GM23338 (cell line): ENCODE data around the gene HHAT. TPM values are rescaled to one million over a fixed set of nuclear protein-coding genes. Genes with fewer than 3 reads are reported as not detected.

Source experiments
- ATAC-seq: fragments of 200-7000 bp; cut with Tn5 transposase; 3 replicates; pipeline ENCODE4 v1.9.1; 2020
- DNase-seq: peaks from one replicate; pipeline ENCODE4 v3.0.0-alpha.2; 2015; ENCODE audit warnings: low spot score
- H2AFZ ChIP-seq: fragments of 200-600 bp; sonication (generic); 2 replicates; pipeline ENCODE4 v1.8.0; 2016; ENCODE audit warnings: antibody characterized with exemption, mild to moderate bottlenecking, moderate library complexity
- H3F3A ChIP-seq: fragments of 200-600 bp; sonication (generic); replicated peaks from 2 replicates; pipeline ENCODE4 v1.8.0; 2017; ENCODE audit warnings: antibody characterized with exemption, mixed run types, low read depth
- H3K27ac ChIP-seq: fragments of 200-600 bp; sonication (generic); 2 replicates; pipeline ENCODE4 v1.6.1; 2016; ENCODE audit warnings: low read depth
- H3K27me3 ChIP-seq: fragments of 200-600 bp; sonication (generic); 2 replicates; pipeline ENCODE4 v1.8.0; 2016; ENCODE audit warnings: mild to moderate bottlenecking, mixed run types, moderate library complexity; ENCODE audit not compliant: insufficient read depth
- H3K36me3 ChIP-seq: fragments of 200-600 bp; sonication (generic); 2 replicates; pipeline ENCODE4 v1.8.0; 2016; ENCODE audit warnings: mild to moderate bottlenecking; ENCODE audit not compliant: insufficient read depth
- H3K4me1 ChIP-seq: fragments of 200-600 bp; sonication (generic); 2 replicates; pipeline ENCODE4 v1.8.0; 2016; ENCODE audit warnings: mild to moderate bottlenecking, moderate library complexity; ENCODE audit not compliant: insufficient read depth
- H3K4me2 ChIP-seq: fragments of 200-600 bp; sonication (generic); 2 replicates; pipeline ENCODE4 v1.7.1; 2017; ENCODE audit warnings: mixed run types
- H3K4me3 ChIP-seq: fragments of 200-600 bp; sonication (generic); 2 replicates; pipeline ENCODE4 v1.6.1; 2016; ENCODE audit warnings: mixed run types
- H3K79me2 ChIP-seq: fragments of 200-600 bp; sonication (generic); replicated peaks from 2 replicates; pipeline ENCODE4 v1.8.0; 2017; ENCODE audit warnings: mild to moderate bottlenecking; ENCODE audit not compliant: insufficient read depth
- H3K9me2 ChIP-seq: fragments of 200-600 bp; sonication (generic); 2 replicates; pipeline ENCODE4 v1.8.0; 2017; ENCODE audit not compliant: insufficient read depth
- H4K20me1 ChIP-seq: fragments of 200-600 bp; sonication (generic); replicated peaks from 2 replicates; pipeline ENCODE4 v1.8.0; 2017; ENCODE audit warnings: mild to moderate bottlenecking; ENCODE audit not compliant: insufficient read depth
- H3K27ac Mint-ChIP-seq: 2 replicates; pipeline ENCODE4 v1.8.0; 2020; ENCODE audit warnings: inconsistent platforms, mild to moderate bottlenecking, moderate library complexity, mixed read lengths
- H3K27me3 Mint-ChIP-seq: 3 replicates; pipeline ENCODE4 v1.8.0; 2022; ENCODE audit warnings: low read depth, mild to moderate bottlenecking, moderate library complexity, mixed read lengths, inconsistent platforms; ENCODE audit not compliant: insufficient read depth, poor library complexity
- H3K36me3 Mint-ChIP-seq: 3 replicates; pipeline ENCODE4 v1.8.0; 2021; ENCODE audit warnings: low read depth, mild to moderate bottlenecking, inconsistent platforms, moderate library complexity, mixed read lengths
- H3K4me1 Mint-ChIP-seq: 3 replicates; pipeline ENCODE4 v1.8.0; 2020; ENCODE audit warnings: mild to moderate bottlenecking, inconsistent platforms, mixed read lengths
- H3K4me3 Mint-ChIP-seq: 3 replicates; pipeline ENCODE4 v1.8.0; 2021; ENCODE audit warnings: moderate library complexity, mild to moderate bottlenecking, inconsistent platforms, mixed read lengths
- H3K9me3 Mint-ChIP-seq: 3 replicates; pipeline ENCODE4 v1.8.0; 2020; ENCODE audit warnings: moderate library complexity, mild to moderate bottlenecking, inconsistent platforms, mixed read lengths
- CREB1 ChIP-seq: fragments of 250-450 bp; sonication (Bioruptor Pico); IDR thresholded peaks from 2 replicates; pipeline ENCODE4 v1.5.0; 2020; ENCODE audit warnings: low read depth, mild to moderate bottlenecking, moderate library complexity
- CTCF ChIP-seq, 2 experiments: fragments of 200-600 bp in 1 of 2; sonication (generic) in 1 of 2; conservative IDR thresholded peaks; 2 replicates each; pipeline versions ENCODE4 v1.5.1 to v1.6.1; 2016 to 2017; ENCODE audit warnings: antibody characterized with exemption in 2 of 2, low read depth in 2 of 2, mild to moderate bottlenecking in 2 of 2, moderate library complexity in 1 of 2
- ETS1 ChIP-seq: IDR thresholded peaks from 2 replicates; pipeline ENCODE4 v1.6.1; 2016; ENCODE audit warnings: antibody characterized with exemption
- EZH2phosphoT487 ChIP-seq: fragments of 200-600 bp; sonication (generic); IDR thresholded peaks from one replicate; pipeline ENCODE4 v1.8.1; 2018; ENCODE audit warnings: antibody characterized with exemption; ENCODE audit not compliant: unreplicated experiment
- JUNB ChIP-seq: IDR thresholded peaks from one replicate; pipeline ENCODE4 v1.6.1; 2016; ENCODE audit warnings: antibody characterized with exemption; ENCODE audit not compliant: unreplicated experiment
- REST ChIP-seq: IDR thresholded peaks from one replicate; pipeline ENCODE4 v1.6.1; 2018; ENCODE audit warnings: antibody characterized with exemption; ENCODE audit not compliant: unreplicated experiment
- ZNF114 ChIP-seq: fragments of 250-450 bp; sonication (Bioruptor Pico); IDR thresholded peaks from 2 replicates; pipeline ENCODE4 v1.5.0; 2020; ENCODE audit warnings: mild to moderate bottlenecking, moderate library complexity
- ZNF331 ChIP-seq: fragments of 250-450 bp; sonication (Bioruptor Pico); IDR thresholded peaks from 2 replicates; pipeline ENCODE4 v1.5.0; 2020; ENCODE audit warnings: low read depth, mild to moderate bottlenecking, moderate library complexity
- ZNF462 ChIP-seq: fragments of 250-450 bp; sonication (Bioruptor Pico); IDR thresholded peaks from 2 replicates; pipeline ENCODE4 v1.5.0; 2020; ENCODE audit warnings: mild to moderate bottlenecking, moderate library complexity
- polyA plus RNA-seq: library from polyadenylated mRNA; unstranded; fragments of >200 nt; fragmentation: Nextera tagmentation; extraction: Ambion mirVana; gene quantifications from 2 replicates; pipeline ENCODE4 v1.2.1, GENCODE V29; 2016
- total RNA-seq: library from RNA; depleted of rRNA; stranded (reverse); fragments of >200 nt; shearing (Covaris generic); gene quantifications from 2 replicates; pipeline ENCODE4 v1.2.3, GENCODE V29; 2014

Gene HHAT
- total and polyA plus RNA-seq, 2 experiments from 2014 or later: 0.11 to 0.66 TPM

- ATAC-seq: no peak
Observed at GRCh38 chr1:210645582-210646257, 317.0 kb downstream of the HHAT start.

More at GRCh38 chr1:210645582-210646257, 317.0 kb downstream of the HHAT start:
- H3K4me1 ChIP-seq: no peaks in the 10 kb centered on the region
- no peak for DNase-seq
- no peaks in the 10 kb centered on the region for H3K36me3 Mint-ChIP-seq
- peak overlapping the region; percentile 69 for H2AFZ ChIP-seq
- no peak overlapping the region for H3K4me3 ChIP-seq
- H3K9me3 Mint-ChIP-seq: no peaks in the 10 kb centered on the region
- peaks cover 5% of the 10 kb centered on the region; the same call in 1 of the 3 replicates for H3K4me1 Mint-ChIP-seq
- no peaks in the 10 kb centered on the region for H3K9me2 ChIP-seq
- no peaks in the 10 kb centered on the region for H4K20me1 ChIP-seq
- no peaks in the 10 kb centered on the region for H3K36me3 ChIP-seq
- no peak overlapping the region for H3K4me2 ChIP-seq
- no peak for TF ChIP-seq REST
- no peak for TF ChIP-seq ZNF331 (CRISPR knock-in tag)
- no peak for TF ChIP-seq ZNF462 (CRISPR knock-in tag)
- TF ChIP-seq CTCF (conservative IDR thresholded peaks at IDR 0.05; ENCODE audit: low read depth in 2 of 2): no peak
- no peak for TF ChIP-seq JUNB
- TF ChIP-seq ZNF114 (CRISPR knock-in tag): no peak
- TF ChIP-seq CREB1 (CRISPR knock-in tag): no peak
- TF ChIP-seq ETS1: no peak
- TF ChIP-seq EZH2phosphoT487: no peak
- no peak overlapping the region for H3K27ac ChIP-seq
- H3K27me3 Mint-ChIP-seq: no peaks in the 10 kb centered on the region
- H3K27me3 ChIP-seq: no peaks in the 10 kb centered on the region
- H3K4me3 Mint-ChIP-seq: no peak overlapping the region
- H3F3A ChIP-seq: no peaks in the 10 kb centered on the region
- H3K79me2 ChIP-seq: no peaks in the 10 kb centered on the region
- H3K27ac Mint-ChIP-seq: no peak overlapping the region; the same call in 1 of the 2 replicates
